GM06990 (cell line): ENCODE data around the gene IL18R1.

Experiments
- DNase-seq: peaks from one replicate; pipeline ENCODE4 v3.0.0-alpha.2; 2011; ENCODE audit not compliant: insufficient read length; ENCODE audit errors: extremely low read depth
- H3K27me3 ChIP-seq: replicated peaks from 2 replicates; pipeline ENCODE4 v1.6.0; 2011; ENCODE audit warnings: low read length; ENCODE audit not compliant: control insufficient read depth, insufficient read depth
- H3K36me3 ChIP-seq: 2 replicates; pipeline ENCODE4 v1.5.1; 2011; ENCODE audit warnings: low read length; ENCODE audit not compliant: control insufficient read depth, insufficient read depth
- H3K4me3 ChIP-seq: replicated peaks from 2 replicates; pipeline ENCODE4 v1.5.1; 2011; ENCODE audit warnings: low read depth, mild to moderate bottlenecking, control low read depth, low read length
- TF ChIP-seq, protein P1 (sequence below): IDR thresholded peaks from 2 replicates; pipeline ENCODE4 v1.5.1; 2011; ENCODE audit warnings: low read length, control low read depth, mild to moderate bottlenecking, inconsistent platforms; ENCODE audit not compliant: insufficient read depth, poor library complexity, severe bottlenecking

The IL18R1 gene

DNA sequence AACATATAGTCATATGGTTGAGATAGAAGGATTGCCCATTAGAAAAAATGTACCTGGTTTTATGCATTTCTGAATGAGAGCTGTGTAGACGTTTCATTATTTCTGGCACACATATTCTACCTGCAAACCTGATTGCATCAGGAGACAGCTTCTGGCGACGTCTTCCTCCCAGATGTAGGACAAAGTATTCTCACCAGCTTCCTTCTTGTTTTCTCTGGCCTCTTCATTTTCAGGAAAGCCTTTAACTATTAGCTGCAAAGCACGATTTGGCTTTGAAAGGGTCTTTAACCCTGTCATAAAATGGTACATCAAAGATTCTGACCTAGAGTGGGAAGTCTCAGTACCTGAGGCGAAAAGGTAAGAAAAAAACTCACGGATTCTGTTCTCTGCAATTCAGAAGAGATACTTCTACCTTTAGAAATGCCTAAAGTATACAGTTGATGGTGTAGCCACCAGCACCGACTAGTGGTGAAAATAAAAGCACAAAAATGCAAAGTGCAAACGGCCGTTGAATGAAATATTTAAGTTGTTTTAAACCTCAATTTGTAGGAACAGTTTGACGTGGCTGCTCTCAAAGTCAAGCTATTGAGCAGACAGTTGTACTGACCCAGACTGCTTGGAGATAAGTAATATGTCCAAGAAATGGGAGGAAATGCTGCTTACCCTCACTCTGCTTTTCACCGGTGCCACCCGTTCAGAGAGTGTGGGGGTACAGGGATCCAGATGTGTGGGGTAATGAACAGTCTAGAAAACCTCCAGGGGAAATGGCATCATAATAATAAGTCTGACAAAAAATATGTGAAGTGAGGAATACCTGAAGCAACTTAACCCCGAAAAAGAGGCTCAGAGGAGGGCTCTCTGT lies 87.6 kb downstream of the IL18R1 start:
- H3K36me3 ChIP-seq: no peaks in the 10 kb centered on the region
- no peaks in the 10 kb centered on the region for H3K27me3 ChIP-seq
- no peak overlapping the region for H3K4me3 ChIP-seq
- TF ChIP-seq, protein P1, sequence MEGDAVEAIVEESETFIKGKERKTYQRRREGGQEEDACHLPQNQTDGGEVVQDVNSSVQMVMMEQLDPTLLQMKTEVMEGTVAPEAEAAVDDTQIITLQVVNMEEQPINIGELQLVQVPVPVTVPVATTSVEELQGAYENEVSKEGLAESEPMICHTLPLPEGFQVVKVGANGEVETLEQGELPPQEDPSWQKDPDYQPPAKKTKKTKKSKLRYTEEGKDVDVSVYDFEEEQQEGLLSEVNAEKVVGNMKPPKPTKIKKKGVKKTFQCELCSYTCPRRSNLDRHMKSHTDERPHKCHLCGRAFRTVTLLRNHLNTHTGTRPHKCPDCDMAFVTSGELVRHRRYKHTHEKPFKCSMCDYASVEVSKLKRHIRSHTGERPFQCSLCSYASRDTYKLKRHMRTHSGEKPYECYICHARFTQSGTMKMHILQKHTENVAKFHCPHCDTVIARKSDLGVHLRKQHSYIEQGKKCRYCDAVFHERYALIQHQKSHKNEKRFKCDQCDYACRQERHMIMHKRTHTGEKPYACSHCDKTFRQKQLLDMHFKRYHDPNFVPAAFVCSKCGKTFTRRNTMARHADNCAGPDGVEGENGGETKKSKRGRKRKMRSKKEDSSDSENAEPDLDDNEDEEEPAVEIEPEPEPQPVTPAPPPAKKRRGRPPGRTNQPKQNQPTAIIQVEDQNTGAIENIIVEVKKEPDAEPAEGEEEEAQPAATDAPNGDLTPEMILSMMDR: peak; percentile 68
- no peak for DNase-seq

- Histone ChIP-seq H3K27me3 (no peaks in the 10 kb centered on the region), H3K36me3 (no peaks in the 10 kb centered on the region), H3K4me3 (no peak overlapping the region)
- no peak for DNase-seq
- TF ChIP-seq, protein P1: no peak
Observed at GRCh38 chr2:102444233-102444632, 88.6 kb downstream of the IL18R1 start.

GRCh38 chr2:102446936-102447335 lies 91.3 kb downstream of the IL18R1 start:
- TF ChIP-seq, protein P1: no peak
- Histone ChIP-seq H3K36me3 (no peaks in the 10 kb centered on the region), H3K4me3 (no peak overlapping the region), H3K27me3 (no peaks in the 10 kb centered on the region)
- DNase-seq: no peak
